ENCODE measurements around the gene ZNF226.
"Not testable (repeated sequence)": the region's sequence is repeated elsewhere in the genome, so short reads cannot be mapped to it uniquely, and the experiment has no call there.

DNA sequence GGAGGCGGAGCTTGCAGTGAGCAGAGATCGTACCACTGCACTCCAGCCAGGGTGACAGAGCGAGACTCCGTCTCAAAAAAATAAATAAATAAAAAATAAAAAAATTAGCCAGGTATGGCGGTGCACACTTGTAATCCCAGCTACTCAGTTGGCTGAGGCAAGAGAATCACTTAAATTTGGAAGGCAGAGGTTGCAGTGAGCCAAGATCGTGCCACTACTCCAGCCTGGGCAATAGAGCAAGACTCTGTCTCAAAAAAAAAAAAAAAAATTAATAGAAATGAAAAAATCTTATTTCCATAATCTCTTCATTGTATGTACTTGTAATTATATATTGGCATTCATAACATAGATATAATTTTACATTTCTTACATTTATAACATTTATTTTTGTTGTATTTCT lies 5.8 kb downstream of the ZNF226 start:
- TF ChIP-seq, protein P1, sequence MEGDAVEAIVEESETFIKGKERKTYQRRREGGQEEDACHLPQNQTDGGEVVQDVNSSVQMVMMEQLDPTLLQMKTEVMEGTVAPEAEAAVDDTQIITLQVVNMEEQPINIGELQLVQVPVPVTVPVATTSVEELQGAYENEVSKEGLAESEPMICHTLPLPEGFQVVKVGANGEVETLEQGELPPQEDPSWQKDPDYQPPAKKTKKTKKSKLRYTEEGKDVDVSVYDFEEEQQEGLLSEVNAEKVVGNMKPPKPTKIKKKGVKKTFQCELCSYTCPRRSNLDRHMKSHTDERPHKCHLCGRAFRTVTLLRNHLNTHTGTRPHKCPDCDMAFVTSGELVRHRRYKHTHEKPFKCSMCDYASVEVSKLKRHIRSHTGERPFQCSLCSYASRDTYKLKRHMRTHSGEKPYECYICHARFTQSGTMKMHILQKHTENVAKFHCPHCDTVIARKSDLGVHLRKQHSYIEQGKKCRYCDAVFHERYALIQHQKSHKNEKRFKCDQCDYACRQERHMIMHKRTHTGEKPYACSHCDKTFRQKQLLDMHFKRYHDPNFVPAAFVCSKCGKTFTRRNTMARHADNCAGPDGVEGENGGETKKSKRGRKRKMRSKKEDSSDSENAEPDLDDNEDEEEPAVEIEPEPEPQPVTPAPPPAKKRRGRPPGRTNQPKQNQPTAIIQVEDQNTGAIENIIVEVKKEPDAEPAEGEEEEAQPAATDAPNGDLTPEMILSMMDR (IDR thresholded peaks at IDR 0.05): not testable (repeated sequence)
- not testable (repeated sequence) for TF ChIP-seq POLR2A, EP300 (IDR thresholded peaks at IDR 0.05)

Data from gastroesophageal sphincter (tissue), 3 donors.